Stomach (tissue), 9 donors: ENCODE data around the gene PTPRE. TPM values are rescaled to one million over a fixed set of nuclear protein-coding genes. Genes with fewer than 3 reads are reported as not detected.

Source experiments
- DNase-seq, 2 donors: peaks; one replicate each; pipeline versions ENCODE4 v3.0.0 to v3.0.0-alpha.2; 2013 to 2019
- H3K27ac ChIP-seq, 5 donors: fragments of 200-600 bp in 4 of 5; sonication (generic) in 4 of 5; one replicate each; pipeline ENCODE4 v1.5.1; 2013 to 2019; ENCODE audit warnings: mild to moderate bottlenecking in 1 of 5, moderate library complexity in 1 of 5
- H3K27me3 ChIP-seq, 3 donors: fragments of 200-600 bp; sonication (generic); one replicate each; pipeline ENCODE4 v1.5.1; 2017 to 2019; ENCODE audit warnings: mixed run types in 1 of 3
- H3K36me3 ChIP-seq, 4 donors: fragments of 200-600 bp; sonication (generic); 1 replicate in 3 of 4; 2 replicates in 1 of 4; pipeline ENCODE4 v1.5.1; 2016 to 2019
- H3K4me1 ChIP-seq, 4 donors: fragments of 200-600 bp; sonication (generic); one replicate each; pipeline ENCODE4 v1.5.1; 2016 to 2019
- H3K4me3 ChIP-seq, 4 donors: fragments of 200-600 bp; sonication (generic) in 3 of 4; one replicate each; pipeline ENCODE4 v1.5.1; 2016 to 2019; ENCODE audit warnings: mild to moderate bottlenecking in 1 of 4
- H3K9me3 ChIP-seq, 4 donors: fragments of 200-600 bp; sonication (generic); one replicate each; pipeline ENCODE4 v1.5.1; 2016 to 2019
- CTCF ChIP-seq, 7 experiments: fragments of 450-650 bp in 4 of 7; fragments of 200-600 bp in 3 of 7; sonication (generic) in 3 of 7; IDR thresholded peaks; one replicate each; pipeline ENCODE4 v1.5.1; 2016 to 2019; ENCODE audit warnings: antibody characterized with exemption in 7 of 7, control low read depth in 2 of 7, mild to moderate bottlenecking in 1 of 7
- EP300 ChIP-seq: sonication (generic); formaldehyde crosslinking; IDR thresholded peaks from one replicate; pipeline ENCODE4 v1.6.1; 2017; ENCODE audit warnings: antibody characterized with exemption
- POLR2A ChIP-seq, 4 donors: fragments of 450-650 bp; IDR thresholded peaks; one replicate each; pipeline ENCODE4 v1.6.1; 2016; ENCODE audit warnings: antibody characterized with exemption in 4 of 4, control low read depth in 2 of 4, mild to moderate bottlenecking in 1 of 4, moderate library complexity in 1 of 4
- POLR2AphosphoS5 ChIP-seq, 3 donors: sonication (generic); formaldehyde crosslinking; IDR thresholded peaks; one replicate each; pipeline ENCODE4 v1.6.1; 2016; ENCODE audit warnings: antibody characterized with exemption in 3 of 3
- WGBS, 5 donors: extraction: QIAGEN DNeasy Blood & Tissue Kit in 3 of 5; methylation state at CpG; one replicate each; pipeline versions ENCODE4 v1.1.5 to v1.1.7; 2013 to 2018; 5-methylcytosine and 5-hydroxymethylcytosine counted together
- intact Hi-C: fragments of 100-400 bp; cut with DNase I; formaldehyde crosslinking; loops from one replicate; pipeline ENCODE4 v1.15.1; 2023; ENCODE audit warnings: low total_unique reads
- polyA plus RNA-seq, 3 donors: library from polyadenylated mRNA; stranded (reverse); fragments of 200-250 nt; gene quantifications; one replicate each; pipeline ENCODE4 v1.2.3, GENCODE V29; 2013
- total RNA-seq, 5 donors: library from RNA; depleted of rRNA; stranded (reverse); fragments of >200 nt; gene quantifications; one replicate each; pipeline versions ENCODE4 v1.1.0 to v1.2.3, GENCODE V29; 2014 to 2016
- donor health status: healthy with polysubstance abuse.
- donor health status: Bipolar disorder and iron deficiency.
- donor health status: healthy.

Gene PTPRE
- total and polyA plus RNA-seq, 8 donors: 4.0 to 26.4 (median 8.9) TPM

GRCh38 chr10:127973791-127974311 lies 66.9 kb downstream of the PTPRE start:
- WGBS, 5 donors: 60 to 76% (median 70%) methylated on average over 10 of the region's 10 CpGs
- no peak overlapping the region for H3K4me3 ChIP-seq
- H3K9me3 ChIP-seq: no peaks in the 10 kb centered on the region
- H3K4me1 ChIP-seq: peaks cover 4 to 40% (median 24%) of the 10 kb centered on the region in 4 donors
- intact Hi-C loops: no loop called here
- no peaks in the 10 kb centered on the region for H3K27me3 ChIP-seq
- H3K36me3 ChIP-seq: no peaks in the 10 kb centered on the region
- DNase-seq: peak in 1 of 2 donors; percentile 51
- H3K27ac ChIP-seq: no peak overlapping the region
- TF ChIP-seq POLR2A (IDR thresholded peaks at IDR 0.05): no peak
- TF ChIP-seq CTCF (IDR thresholded peaks at IDR 0.05): no peak
- TF ChIP-seq POLR2AphosphoS5 (IDR thresholded peaks at IDR 0.05): no peak
- no peak for TF ChIP-seq EP300

- Histone ChIP-seq H3K4me3 (no peak overlapping the region), H3K4me1 (peaks cover 4 to 42% (median 21%) of the 10 kb centered on the region in 4 donors), H3K9me3 (peaks cover 0 to 3% (median 0%) of the 10 kb centered on the region in 4 donors), H3K27me3 (no peaks in the 10 kb centered on the region), H3K36me3 (no peaks in the 10 kb centered on the region), H3K27ac (no peak overlapping the region)
- TF ChIP-seq CTCF (IDR thresholded peaks at IDR 0.05) (no peak), POLR2AphosphoS5 (IDR thresholded peaks at IDR 0.05) (no peak)
- intact Hi-C loops: no loop called here
- DNase-seq: no peak
- 87 to 91% (median 90%) methylated on average over 9 of the region's 9 CpGs for WGBS, 5 donors
These were observed 68.0 kb downstream of the PTPRE start for GRCh38 chr10:127974911-127975310.

GRCh38 chr10:127976286-127976685 lies 69.4 kb downstream of the PTPRE start:
- WGBS, 5 donors: 44 to 62% (median 54%) methylated on average over 7 of the region's 7 CpGs
- DNase-seq: no peak
- H3K27ac ChIP-seq: peak overlapping the region in 4 of 5 donors; percentile 66 to 74 (median 70)

GRCh38 chr10:127976701-127977356 lies 69.9 kb downstream of the PTPRE start:
- Histone ChIP-seq H3K36me3 (no peaks in the 10 kb centered on the region), H3K27ac (peak overlapping the region; percentile 30 to 74 (median 67)), H3K9me3 (peaks cover 0 to 15% (median 3%) of the 10 kb centered on the region in 4 donors), H3K4me1 (peaks cover 4 to 42% (median 21%) of the 10 kb centered on the region in 4 donors), H3K27me3 (no peaks in the 10 kb centered on the region), H3K4me3 (no peak overlapping the region)
- TF ChIP-seq CTCF (IDR thresholded peaks at IDR 0.05) (no peak), POLR2AphosphoS5 (IDR thresholded peaks at IDR 0.05) (no peak)
- 46 to 64% (median 51%) methylated on average over 8 of the region's 8 CpGs for WGBS, 5 donors
- intact Hi-C loops: no loop called here
- DNase-seq: no peak

More at GRCh38 chr10:127976286-127976685, 69.4 kb downstream of the PTPRE start:
- no peak overlapping the region for H3K4me3 ChIP-seq
- H3K4me1 ChIP-seq: peaks cover 4 to 42% (median 21%) of the 10 kb centered on the region in 4 donors
- no peaks in the 10 kb centered on the region for H3K36me3 ChIP-seq
- TF ChIP-seq CTCF (IDR thresholded peaks at IDR 0.05): no peak
- no peak for TF ChIP-seq POLR2AphosphoS5 (IDR thresholded peaks at IDR 0.05)
- no peak for TF ChIP-seq EP300
- TF ChIP-seq POLR2A (IDR thresholded peaks at IDR 0.05): no peak
- no peaks in the 10 kb centered on the region for H3K27me3 ChIP-seq
- intact Hi-C loops: no loop called here
- H3K9me3 ChIP-seq: peaks cover 0 to 15% (median 3%) of the 10 kb centered on the region in 4 donors
